ENCODE data around the gene PLPP4. TPM values are rescaled to one million over a fixed set of nuclear protein-coding genes. Genes with fewer than 3 reads are reported as not detected.

Gene PLPP4
- total and polyA plus RNA-seq, 10 of the 15 experiments (the other 5 are each of a cell fraction or from before 2014, with no cell fraction given), result 0.08 to 3.1 (median 0.26) TPM; not detected in 3

- no peak for TF ChIP-seq ZBTB4 (CRISPR knock-in tag; IDR thresholded peaks at IDR 0.05)
- TF ChIP-seq JUNB (IDR thresholded peaks at IDR 0.05), result no peak
- TF ChIP-seq EED (IDR thresholded peaks at IDR 0.05; ENCODE audit: low read depth), result no peak
- no peak for TF ChIP-seq FOS (IDR thresholded peaks at IDR 0.05; ENCODE audit: borderline replicate concordance, extremely low read depth, insufficient read length)
- TF ChIP-seq FOXM1 (IDR thresholded peaks at IDR 0.05; ENCODE audit: low read depth, low read length), result no peak
- no peak for TF ChIP-seq MEF2B (IDR thresholded peaks at IDR 0.05; ENCODE audit: partially characterized antibody, poor library complexity, severe bottlenecking)
- no peak for TF ChIP-seq ZNF207 (IDR thresholded peaks at IDR 0.05; ENCODE audit: borderline replicate concordance)
- no peaks in the 10 kb centered on the region; the same call in 2 of the 3 replicates for H3K9me3 ChIP-seq (replicated peaks; ENCODE audit: control insufficient read depth, insufficient read depth, low read length)
- ChIA-PET POLR2A (no interaction called here), RAD21 (ENCODE audit: unreplicated experiment) (interaction anchor here (0.6 to 0.7 kb wide), 2 partner anchors 202 to 212 kb away, joined by 3 to 4 read pairs; no protein-coding TSS in a partner anchor), SMC1A (ENCODE audit: uncharacterized antibody, unreplicated experiment) (no interaction called here), CTCF (no interaction called here)
- DNase-seq (ENCODE audit: low read depth, low spot score) (no peak), ATAC-seq (no peak), FAIRE-seq (no peak)
- no peaks in the 10 kb centered on the region for H3K36me3 ChIP-seq (ENCODE audit: control insufficient read depth in 2 of 2, insufficient read depth in 2 of 2, low read length in 1 of 2)
- 7% methylated on average over 2 of the region's 2 CpGs for WGBS (ENCODE audit: insufficient coverage, insufficient replicate concordance, low lambda C conversion rate, missing lambda C conversion rate)
- no peak overlapping the region for H2AFZ ChIP-seq (ENCODE audit: control insufficient read depth, low read depth, low read length)
- H4K20me1 ChIP-seq (ENCODE audit: control insufficient read depth, insufficient read depth), result no peaks in the 10 kb centered on the region
- no TSS peak for BruUV-seq (replicated peaks)
- H3K4me3 ChIP-seq, result no peak overlapping the region
- H3K4me2 ChIP-seq (ENCODE audit: control insufficient read depth, insufficient read depth), result no peak overlapping the region
- no peaks in the 10 kb centered on the region for H3K79me2 ChIP-seq (ENCODE audit: control insufficient read depth, insufficient read depth, low read length)
- in situ Hi-C loops (cut with MboI), result no loop called here
- intact Hi-C loops (cut with micrococcal nuclease; ENCODE audit: unreplicated experiment), result no loop called here
- peaks cover 5% of the 10 kb centered on the region; the same call in 1 of the 2 replicates for H3K4me1 ChIP-seq (ENCODE audit: control insufficient read depth, insufficient read depth, low read length)
- H3K27me3 ChIP-seq (replicated peaks in 1 of 2; ENCODE audit: control insufficient read depth in 2 of 2, insufficient read depth in 2 of 2, low read length in 1 of 2), result no peaks in the 10 kb centered on the region
- H3K9ac ChIP-seq (ENCODE audit: control insufficient read depth, insufficient read depth, low read length), result no peak overlapping the region
- no peak overlapping the region for H3K27ac ChIP-seq (ENCODE audit: control insufficient read depth, insufficient read depth)
These were observed 50.6 kb downstream of the PLPP4 start for GRCh38 chr10:120507651-120508050.

Measured in GM12878 (cell line).